Left kidney (tissue), 8 donors: Measurements from ENCODE around the gene EMC8. TPM values are rescaled to one million over a fixed set of nuclear protein-coding genes. Genes with fewer than 3 reads are reported as not detected.
"Not testable (repeated sequence)": the region's sequence is repeated elsewhere in the genome, so short reads cannot be mapped to it uniquely, and the experiment has no call there.

ENCODE experiments used
- DNase-seq: peaks from one replicate; pipeline ENCODE4 v3.0.0-alpha.2; 2013
- long read RNA-seq, 8 donors: transcript quantifications; one replicate each; lab custom pipeline, GENCODE V29; 2026
- polyA plus RNA-seq: library from polyadenylated mRNA; unstranded; fragments of 120-200 nt; gene quantifications from one replicate; pipeline ENCODE4 v1.2.1, GENCODE V29; 2013; ENCODE audit not compliant: insufficient read length

EMC8 gene
- polyA plus RNA-seq, result 27.9 TPM
- long read RNA-seq, donor 1, transcript EMC8-202 (4 exons, 1,935 nt), result minor isoform, 7 of 1,358 reads
- long read RNA-seq, donor 1, transcript EMC8-205 (1 exons, 1,826 nt), result minor isoform, 7 of 1,358 reads
- long read RNA-seq, donor 1, transcript EMC8-201 (5 exons, 1,962 nt), result major isoform, 24 of 1,358 reads
- long read RNA-seq, donor 1, partial matches to known transcripts, result 1,285 of 1,358 reads
- long read RNA-seq, donor 1, other reads (novel, unspliced or antisense), result 34 of 1,358 reads
- long read RNA-seq, donor 2, transcript EMC8-202 (4 exons, 1,935 nt), result minor isoform, 6 of 1,042 reads
- long read RNA-seq, donor 2, transcript EMC8-201 (5 exons, 1,962 nt), result major isoform, 18 of 1,042 reads
- long read RNA-seq, donor 2, partial matches to known transcripts, result 369 of 1,042 reads
- long read RNA-seq, donor 2, other reads (novel, unspliced or antisense), result 645 of 1,042 reads
- long read RNA-seq, donor 3, transcript EMC8-202 (4 exons, 1,935 nt), result minor isoform, 5 of 20 reads
- long read RNA-seq, donor 3, transcript EMC8-201 (5 exons, 1,962 nt), result major isoform, 14 of 20 reads
- long read RNA-seq, donor 3, partial matches to known transcripts, result 0 of 20 reads
- long read RNA-seq, donor 3, other reads (novel, unspliced or antisense), result 0 of 20 reads
- long read RNA-seq, donor 4, partial matches to known transcripts, result 169 of 267 reads
- long read RNA-seq, donor 4, other reads (novel, unspliced or antisense), result 92 of 267 reads
- long read RNA-seq, donor 5, transcript EMC8-205 (1 exons, 1,826 nt), result minor isoform, 5 of 48 reads
- long read RNA-seq, donor 5, transcript EMC8-201 (5 exons, 1,962 nt), result major isoform, 36 of 48 reads
- long read RNA-seq, donor 5, transcript EMC8-202 (4 exons, 1,935 nt), result minor isoform, 6 of 48 reads
- long read RNA-seq, donor 5, partial matches to known transcripts, result 0 of 48 reads
- long read RNA-seq, donor 5, other reads (novel, unspliced or antisense), result 0 of 48 reads
- long read RNA-seq, donor 6, transcript EMC8-201 (5 exons, 1,962 nt), result major isoform, 31 of 42 reads
- long read RNA-seq, donor 6, transcript EMC8-205 (1 exons, 1,826 nt), result minor isoform, 9 of 42 reads
- long read RNA-seq, donor 6, partial matches to known transcripts, result 0 of 42 reads
- long read RNA-seq, donor 6, other reads (novel, unspliced or antisense), result 0 of 42 reads
- long read RNA-seq, donor 7, transcript EMC8-201 (5 exons, 1,962 nt), result major isoform, 26 of 1,387 reads
- long read RNA-seq, donor 7, transcript EMC8-205 (1 exons, 1,826 nt), result minor isoform, 7 of 1,387 reads
- long read RNA-seq, donor 7, partial matches to known transcripts, result 1,295 of 1,387 reads
- long read RNA-seq, donor 7, other reads (novel, unspliced or antisense), result 53 of 1,387 reads
- long read RNA-seq, donor 8, transcript EMC8-201 (5 exons, 1,962 nt), result major isoform, 8 of 10 reads
- long read RNA-seq, donor 8, partial matches to known transcripts, result 0 of 10 reads
- long read RNA-seq, donor 8, other reads (novel, unspliced or antisense), result 0 of 10 reads

- peak; percentile 94 for DNase-seq
Observed at GRCh38 chr16:85799497-85800320, at the start of gene EMC8, which contains the start of gene COX4I1. Gene EMC8 (minus strand): TSS chr16:85799544. CDS start chr16:85799295, 249 bp downstream. Gene COX4I1 (plus strand): TSS chr16:85799695. CDS start chr16:85801206, 1,511 bp downstream.

- no peak for DNase-seq
Observed at GRCh38 chr16:85848986-85849385, 49.6 kb upstream of the EMC8 start.

- no peak for DNase-seq
Observed at GRCh38 chr16:85847681-85848601, 48.6 kb upstream of the EMC8 start.

GRCh38 chr16:85847036-85847435 lies 47.7 kb upstream of the EMC8 start:
- no peak for DNase-seq

- DNase-seq, result no peak
Observed at GRCh38 chr16:85846461-85846860, 47.1 kb upstream of the EMC8 start.

GRCh38 chr16:85845266-85845665 lies 45.9 kb upstream of the EMC8 start:
- no peak for DNase-seq

- DNase-seq, result no peak
Observed at GRCh38 chr16:85844786-85845185, 45.4 kb upstream of the EMC8 start.

GRCh38 chr16:85844169-85844481 lies 44.8 kb upstream of the EMC8 start:
- no peak for DNase-seq

GRCh38 chr16:85843471-85844168 lies 44.3 kb upstream of the EMC8 start:
- DNase-seq, result no peak

- no peak for DNase-seq
Observed at GRCh38 chr16:85842848-85843247, 43.5 kb upstream of the EMC8 start.

GRCh38 chr16:85842435-85842834 lies 43.1 kb upstream of the EMC8 start:
- no peak for DNase-seq

- no peak for DNase-seq
Observed at GRCh38 chr16:85840801-85841200, 41.5 kb upstream of the EMC8 start.

- no peak for DNase-seq
Observed at GRCh38 chr16:85840395-85840794, 41.1 kb upstream of the EMC8 start.

- no peak for DNase-seq
Observed at GRCh38 chr16:85839681-85840240, 40.4 kb upstream of the EMC8 start.

GRCh38 chr16:85838876-85839585 lies 39.7 kb upstream of the EMC8 start:
- no peak for DNase-seq

GRCh38 chr16:85838381-85838780 lies 39.0 kb upstream of the EMC8 start:
- DNase-seq, result no peak

GRCh38 chr16:85837654-85838053 lies 38.3 kb upstream of the EMC8 start:
- DNase-seq, result not testable (repeated sequence)
